GM12864 (cell line): ENCODE measurements around the gene PDCL2.
"Not testable (repeated sequence)": the region's sequence is repeated elsewhere in the genome, so short reads cannot be mapped to it uniquely, and the experiment has no call there.

ENCODE experiments used
- DNase-seq: peaks from one replicate; pipeline ENCODE4 v3.0.0-alpha.2; 2011; ENCODE audit warnings: low read depth
- H3K4me3 ChIP-seq: 2 replicates; pipeline ENCODE4 v1.5.1; 2011; ENCODE audit warnings: mild to moderate bottlenecking, low read depth, low read length, control low read depth
- TF ChIP-seq, protein P1 (sequence below): IDR thresholded peaks from 2 replicates; pipeline ENCODE4 v1.5.1; 2011; ENCODE audit warnings: low read depth, mild to moderate bottlenecking, moderate library complexity, low read length, control low read depth, inconsistent platforms; ENCODE audit errors: missing control alignments

The PDCL2 gene

DNA sequence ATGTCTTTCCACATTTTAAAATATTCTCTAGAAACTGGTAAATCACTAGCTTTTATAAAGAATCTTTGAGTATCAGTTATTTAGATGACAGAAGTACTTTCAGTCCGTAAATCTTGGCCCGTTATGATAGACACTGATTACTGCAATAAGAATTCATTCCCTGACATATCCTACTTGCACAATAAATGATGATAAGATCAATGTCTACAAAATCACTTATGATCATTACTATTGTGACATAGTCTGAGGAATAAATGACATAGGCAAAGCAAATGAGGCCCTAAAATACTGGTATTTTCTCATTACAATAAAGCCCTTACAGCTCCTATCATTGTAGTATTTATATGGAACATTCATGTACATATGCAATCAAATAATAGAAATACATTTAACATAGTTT lies 6.6 kb upstream of the PDCL2 start:
- TF ChIP-seq, protein P1, sequence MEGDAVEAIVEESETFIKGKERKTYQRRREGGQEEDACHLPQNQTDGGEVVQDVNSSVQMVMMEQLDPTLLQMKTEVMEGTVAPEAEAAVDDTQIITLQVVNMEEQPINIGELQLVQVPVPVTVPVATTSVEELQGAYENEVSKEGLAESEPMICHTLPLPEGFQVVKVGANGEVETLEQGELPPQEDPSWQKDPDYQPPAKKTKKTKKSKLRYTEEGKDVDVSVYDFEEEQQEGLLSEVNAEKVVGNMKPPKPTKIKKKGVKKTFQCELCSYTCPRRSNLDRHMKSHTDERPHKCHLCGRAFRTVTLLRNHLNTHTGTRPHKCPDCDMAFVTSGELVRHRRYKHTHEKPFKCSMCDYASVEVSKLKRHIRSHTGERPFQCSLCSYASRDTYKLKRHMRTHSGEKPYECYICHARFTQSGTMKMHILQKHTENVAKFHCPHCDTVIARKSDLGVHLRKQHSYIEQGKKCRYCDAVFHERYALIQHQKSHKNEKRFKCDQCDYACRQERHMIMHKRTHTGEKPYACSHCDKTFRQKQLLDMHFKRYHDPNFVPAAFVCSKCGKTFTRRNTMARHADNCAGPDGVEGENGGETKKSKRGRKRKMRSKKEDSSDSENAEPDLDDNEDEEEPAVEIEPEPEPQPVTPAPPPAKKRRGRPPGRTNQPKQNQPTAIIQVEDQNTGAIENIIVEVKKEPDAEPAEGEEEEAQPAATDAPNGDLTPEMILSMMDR: no peak
- H3K4me3 ChIP-seq: no peak overlapping the region
- no peak for DNase-seq

DNA sequence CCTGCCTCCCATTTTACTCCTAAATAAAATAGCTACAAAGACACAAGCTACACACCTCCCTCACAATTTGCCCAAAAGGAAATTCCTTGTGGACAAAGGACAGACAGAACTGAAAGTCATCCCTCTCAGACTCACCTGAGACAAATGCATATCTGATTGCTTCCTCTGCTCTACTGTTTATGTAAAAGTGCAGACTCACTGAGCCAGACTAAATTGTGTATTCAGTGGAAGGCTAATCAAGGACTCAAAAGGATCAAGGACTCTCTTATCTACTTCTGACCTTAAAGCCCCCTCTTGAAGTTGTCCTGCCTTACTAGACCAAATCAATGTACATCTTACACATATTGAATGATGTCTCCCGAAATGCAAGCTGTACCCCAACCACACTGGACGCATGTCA lies 3.9 kb downstream of the PDCL2 start:
- TF ChIP-seq, protein P1: no peak
- H3K4me3 ChIP-seq: no peak overlapping the region
- DNase-seq: no peak

DNA sequence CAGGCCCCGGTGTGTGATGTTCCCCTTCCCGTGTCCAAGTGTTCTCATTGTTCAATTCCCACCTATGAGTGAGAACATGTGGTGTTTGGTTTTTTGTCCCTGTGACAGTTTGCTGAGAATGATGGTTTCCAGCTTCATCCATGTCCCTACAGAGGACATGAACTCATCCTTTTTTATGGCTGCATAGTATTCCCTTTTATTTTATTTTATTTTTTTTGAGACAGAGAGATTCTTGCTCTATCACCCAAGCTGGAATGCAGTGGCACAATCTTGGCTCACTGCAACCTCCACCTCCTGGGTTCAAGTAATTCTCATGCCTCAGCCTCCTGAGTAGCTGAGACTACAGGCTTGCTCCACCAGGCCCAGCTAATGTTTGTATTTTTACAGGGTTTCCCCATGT lies 9.3 kb downstream of the PDCL2 start:
- H3K4me3 ChIP-seq, DNase-seq: not testable (repeated sequence)

DNA sequence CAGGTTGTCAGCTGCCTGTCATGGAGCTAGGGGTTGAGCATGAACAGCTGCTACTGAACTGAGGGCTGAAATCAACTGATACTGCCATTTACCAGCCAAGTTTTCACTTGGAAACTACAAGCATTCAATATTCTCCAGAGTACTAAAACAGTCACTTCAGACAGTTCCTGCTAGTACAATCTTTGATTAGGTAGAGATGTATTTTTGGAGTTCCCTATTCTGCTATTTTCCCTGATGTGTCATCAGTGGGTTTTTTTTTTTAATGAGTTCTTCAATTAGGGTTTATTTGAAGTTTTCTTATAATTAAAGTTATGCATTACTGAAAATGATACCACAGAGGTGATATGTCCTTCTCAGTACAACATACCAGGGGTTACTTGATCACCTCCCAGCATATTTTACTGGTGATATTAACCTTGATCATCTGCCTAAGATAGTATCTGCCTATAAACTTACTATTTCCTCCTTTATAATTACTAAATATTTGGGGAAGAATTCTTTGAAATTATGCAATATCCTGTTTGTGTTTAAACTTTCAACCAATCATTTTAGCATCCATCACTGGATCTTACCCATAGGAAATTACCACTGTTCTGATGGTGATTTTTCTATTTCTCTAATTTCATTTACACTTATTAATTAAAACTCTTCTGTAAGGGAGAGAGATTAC lies 13.6 kb downstream of the PDCL2 start:
- no peak for DNase-seq
- H3K4me3 ChIP-seq: no peak overlapping the region
- TF ChIP-seq, protein P1: no peak

DNA sequence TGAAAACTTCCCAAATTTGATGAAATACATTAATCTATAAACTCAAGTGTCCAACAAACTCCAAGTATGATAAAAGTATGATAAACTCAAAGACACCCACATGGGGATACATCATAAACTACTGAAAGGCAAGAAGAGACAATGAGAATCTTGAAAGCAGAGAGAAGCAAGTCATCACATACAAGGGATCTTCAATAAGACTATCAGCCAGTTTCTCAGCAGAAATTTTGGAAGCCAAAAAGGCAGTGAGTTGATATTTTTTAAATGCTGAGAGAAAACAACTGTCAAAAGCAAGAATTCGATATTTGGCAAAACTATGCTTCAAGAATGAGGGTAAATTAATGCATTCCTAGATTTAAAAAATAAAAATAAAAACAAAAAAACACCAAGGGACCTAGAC lies 16.5 kb downstream of the PDCL2 start:
- no peak for DNase-seq
- H3K4me3 ChIP-seq: no peak overlapping the region
- TF ChIP-seq, protein P1: no peak

DNA sequence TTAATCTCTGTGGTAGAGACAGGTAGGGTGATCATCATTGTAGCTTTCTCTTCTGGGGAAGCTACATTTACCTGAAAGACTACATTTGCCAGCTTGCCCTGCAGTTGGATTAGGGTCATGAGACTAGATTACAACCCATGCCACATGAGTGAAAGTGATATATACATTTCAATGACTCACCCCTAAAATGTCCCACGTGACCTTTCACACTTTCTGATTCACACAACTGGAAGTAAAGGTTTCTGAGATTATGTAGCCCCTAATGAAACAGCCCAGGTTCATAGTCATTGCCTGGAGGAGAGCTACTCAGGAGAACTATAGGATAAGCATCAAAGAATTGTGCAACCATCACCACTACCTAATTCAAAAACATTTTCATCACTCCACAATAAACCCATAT lies 17.8 kb downstream of the PDCL2 start:
- no peak overlapping the region for H3K4me3 ChIP-seq
- TF ChIP-seq, protein P1: no peak
- DNase-seq: no peak

DNA sequence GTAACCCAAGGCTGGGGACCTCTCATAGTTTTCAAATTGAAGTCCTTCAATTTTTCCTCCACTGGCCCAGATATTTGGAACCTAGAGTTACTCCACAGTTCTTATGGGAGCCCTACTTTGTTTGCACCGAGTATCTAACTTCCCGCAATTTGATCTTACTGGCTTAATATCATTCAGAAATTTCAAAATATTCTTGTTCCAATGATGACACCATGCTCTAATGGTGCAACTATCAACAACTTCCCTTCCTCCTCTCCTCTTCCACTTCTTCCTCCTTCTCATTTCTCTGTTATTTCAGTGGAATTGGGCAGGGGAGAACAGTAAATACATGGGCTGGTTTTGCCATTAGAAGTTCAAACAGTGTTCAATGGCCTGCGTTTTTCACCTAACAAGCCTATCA lies 20.2 kb downstream of the PDCL2 start:
- no peak for DNase-seq
- H3K4me3 ChIP-seq: no peak overlapping the region
- TF ChIP-seq, protein P1: no peak
